WTC11 (cell line): ENCODE results near the gene SPATA17. TPM values are rescaled to one million over a fixed set of nuclear protein-coding genes. Genes with fewer than 3 reads are reported as not detected.

ENCODE experiments used
- ATAC-seq: fragments of 200-7000 bp; cut with Tn5 transposase; 2 replicates; pipeline ENCODE4 v1.10.0; 2021; ENCODE audit warnings: mild to moderate bottlenecking, moderate library complexity
- CTCF ChIA-PET: fragments of 300-600 bp; sonication (Branson Sonifier 250); formaldehyde crosslinking; loops from one replicate; lab custom pipeline; 2021; ENCODE audit warnings: antibody characterized with exemption; lab: Charles Lee
- POLR2A ChIA-PET: fragments of 350-600 bp; sonication (Branson Sonifier 250); formaldehyde crosslinking; loops from one replicate; lab custom pipeline; 2021; ENCODE audit warnings: antibody characterized with exemption; lab: Charles Lee
- DNase-seq: peaks from one replicate; pipeline ENCODE4 v3.0.0; 2021; ENCODE audit warnings: low spot score
- H3K27ac Mint-ChIP-seq: 2 replicates; pipeline ENCODE4 v1.8.0; 2021; ENCODE audit warnings: mixed read lengths
- H3K27me3 Mint-ChIP-seq: 2 replicates; pipeline ENCODE4 v1.8.0; 2021; ENCODE audit warnings: low read depth, mild to moderate bottlenecking, moderate library complexity, mixed read lengths
- H3K36me3 Mint-ChIP-seq: 2 replicates; pipeline ENCODE4 v1.8.0; 2021; ENCODE audit warnings: mixed read lengths
- H3K4me1 Mint-ChIP-seq: 2 replicates; pipeline ENCODE4 v1.8.0; 2022; ENCODE audit warnings: mixed read lengths
- H3K4me3 Mint-ChIP-seq: 2 replicates; pipeline ENCODE4 v1.8.0; 2021; ENCODE audit warnings: mild to moderate bottlenecking, moderate library complexity, mixed read lengths
- H3K9me3 Mint-ChIP-seq: 2 replicates; pipeline ENCODE4 v1.8.0; 2021; ENCODE audit warnings: mixed read lengths
- AR ChIP-seq: fragments of 250-450 bp; sonication (Bioruptor Pico); IDR thresholded peaks from 2 replicates; pipeline ENCODE4 v1.9.0; 2021; ENCODE audit warnings: mild to moderate bottlenecking
- ATF6 ChIP-seq: sonication (generic); formaldehyde crosslinking; IDR thresholded peaks from 2 replicates; pipeline ENCODE4 v1.8.1; 2023; ENCODE audit warnings: mild to moderate bottlenecking, missing genetic modification reagents
- CTCF ChIP-seq: fragments of 200-600 bp; IDR thresholded peaks from 2 replicates; pipeline ENCODE4 v1.8.0; 2022; ENCODE audit warnings: antibody characterized with exemption
- EMX1 ChIP-seq: fragments of 250-450 bp; sonication (Bioruptor Pico); IDR thresholded peaks from 2 replicates; pipeline ENCODE4 v1.8.0; 2021; ENCODE audit warnings: mild to moderate bottlenecking
- FOXP1 ChIP-seq: sonication (generic); formaldehyde crosslinking; IDR thresholded peaks from 2 replicates; pipeline ENCODE4 v1.8.0; 2022; ENCODE audit warnings: missing genetic modification reagents, mild to moderate bottlenecking, moderate library complexity, borderline replicate concordance
- IRF1 ChIP-seq: sonication (generic); formaldehyde crosslinking; IDR thresholded peaks from 2 replicates; pipeline ENCODE4 v1.8.0; 2023; ENCODE audit warnings: missing genetic modification reagents
- JAZF1 ChIP-seq: fragments of 250-450 bp; sonication (Bioruptor Pico); IDR thresholded peaks from 2 replicates; pipeline ENCODE4 v1.9.0; 2021; ENCODE audit warnings: moderate library complexity, mild to moderate bottlenecking, inconsistent platforms
- NFATC4 ChIP-seq: fragments of 250-450 bp; sonication (Bioruptor Pico); IDR thresholded peaks from 2 replicates; pipeline ENCODE4 v1.9.0; 2021; ENCODE audit warnings: mild to moderate bottlenecking
- NFYB ChIP-seq: sonication (generic); formaldehyde crosslinking; conservative IDR thresholded peaks from 2 replicates; pipeline ENCODE4 v1.8.0; 2022; ENCODE audit warnings: low read depth, missing genetic modification reagents
- SMAD4 ChIP-seq: sonication (generic); formaldehyde crosslinking; IDR thresholded peaks from 2 replicates; pipeline ENCODE4 v1.8.0; 2022; ENCODE audit warnings: mild to moderate bottlenecking, missing genetic modification reagents
- SOX15 ChIP-seq: fragments of 250-450 bp; sonication (Bioruptor Pico); IDR thresholded peaks from 2 replicates; pipeline ENCODE4 v1.9.0; 2021; ENCODE audit warnings: mild to moderate bottlenecking
- TP53 ChIP-seq: sonication (generic); formaldehyde crosslinking; IDR thresholded peaks from 2 replicates; pipeline ENCODE4 v1.8.1; 2023; ENCODE audit warnings: mild to moderate bottlenecking, missing genetic modification reagents
- ZBTB21 ChIP-seq: sonication (generic); formaldehyde crosslinking; IDR thresholded peaks from 2 replicates; pipeline ENCODE4 v1.8.1; 2023; ENCODE audit warnings: mild to moderate bottlenecking, missing genetic modification reagents, borderline replicate concordance
- ZBTB43 ChIP-seq: sonication (generic); formaldehyde crosslinking; IDR thresholded peaks from 2 replicates; pipeline ENCODE4 v1.8.1; 2023; ENCODE audit warnings: mild to moderate bottlenecking, missing genetic modification reagents
- ZNF425 ChIP-seq: fragments of 250-450 bp; sonication (Bioruptor Pico); conservative IDR thresholded peaks from 2 replicates; pipeline ENCODE4 v1.9.0; 2021; ENCODE audit warnings: mild to moderate bottlenecking
- ZNF512 ChIP-seq: sonication (generic); formaldehyde crosslinking; IDR thresholded peaks from 2 replicates; pipeline ENCODE4 v1.8.1; 2022; ENCODE audit warnings: missing genetic modification reagents, borderline replicate concordance
- ZNF532 ChIP-seq: fragments of 250-450 bp; sonication (Bioruptor Pico); IDR thresholded peaks from 2 replicates; pipeline ENCODE4 v1.9.0; 2021; ENCODE audit warnings: mild to moderate bottlenecking, borderline replicate concordance
- ZNF671 ChIP-seq: fragments of 250-450 bp; sonication (Bioruptor Pico); IDR thresholded peaks from 2 replicates; pipeline ENCODE4 v1.8.0; 2021; ENCODE audit warnings: mild to moderate bottlenecking
- total RNA-seq: library from RNA; stranded (reverse); gene quantifications from 3 replicates; pipeline ENCODE4 v1.2.3, GENCODE V29; 2021

Gene SPATA17
- total RNA-seq, 1 experiment from 2014 or later, result 1.3 TPM

- CTCF ChIA-PET, result no interaction called here
- Mint-ChIP-seq H3K4me1 (no peaks in the 10 kb centered on the region), H3K9me3 (no peaks in the 10 kb centered on the region), H3K27me3 (no peaks in the 10 kb centered on the region), H3K4me3 (no peak overlapping the region), H3K27ac (no peak overlapping the region), H3K36me3 (no peaks in the 10 kb centered on the region)
- ATAC-seq (no peak), DNase-seq (no peak)
- POLR2A ChIA-PET, result no interaction called here
- TF ChIP-seq NFATC4 (CRISPR knock-in tag) (no peak), ZNF671 (CRISPR knock-in tag) (no peak), JAZF1 (no peak), ZNF425 (CRISPR knock-in tag) (no peak), ZNF512 (CRISPR knock-in tag) (no peak), ZNF532 (CRISPR knock-in tag) (no peak), TP53 (CRISPR knock-in tag) (no peak), FOXP1 (CRISPR knock-in tag) (no peak), IRF1 (no peak), CTCF (no peak), EMX1 (CRISPR knock-in tag) (no peak)
These were observed 19.5 kb downstream of the SPATA17 start for GRCh38 chr1:217650674-217651073.

- Mint-ChIP-seq H3K9me3 (no peaks in the 10 kb centered on the region), H3K27ac (no peak overlapping the region), H3K4me3 (no peak overlapping the region), H3K36me3 (no peaks in the 10 kb centered on the region), H3K27me3 (no peaks in the 10 kb centered on the region), H3K4me1 (no peaks in the 10 kb centered on the region)
- DNase-seq (no peak), ATAC-seq (peak; percentile 63)
- ChIA-PET POLR2A (no interaction called here), CTCF (interaction anchor here (0.8 to 1.5 kb wide), 7 partner anchors 10 to 1354 kb away, joined by 3 to 6 read pairs (median 3); partner anchors contain the start of gene ESRRG)
- no peak for TF ChIP-seq ZBTB43 (CRISPR knock-in tag)
- TF ChIP-seq SMAD4 (CRISPR knock-in tag), result no peak
- TF ChIP-seq NFYB, result no peak
- no peak for TF ChIP-seq AR (CRISPR knock-in tag)
- TF ChIP-seq SOX15 (CRISPR knock-in tag), result no peak
- no peak for TF ChIP-seq ATF6 (CRISPR knock-in tag)
- no peak for TF ChIP-seq ZBTB21
These were observed 29.4 kb downstream of the SPATA17 start for GRCh38 chr1:217660353-217661062.
